Measurements from ENCODE around the gene LAPTM4A.

DNA sequence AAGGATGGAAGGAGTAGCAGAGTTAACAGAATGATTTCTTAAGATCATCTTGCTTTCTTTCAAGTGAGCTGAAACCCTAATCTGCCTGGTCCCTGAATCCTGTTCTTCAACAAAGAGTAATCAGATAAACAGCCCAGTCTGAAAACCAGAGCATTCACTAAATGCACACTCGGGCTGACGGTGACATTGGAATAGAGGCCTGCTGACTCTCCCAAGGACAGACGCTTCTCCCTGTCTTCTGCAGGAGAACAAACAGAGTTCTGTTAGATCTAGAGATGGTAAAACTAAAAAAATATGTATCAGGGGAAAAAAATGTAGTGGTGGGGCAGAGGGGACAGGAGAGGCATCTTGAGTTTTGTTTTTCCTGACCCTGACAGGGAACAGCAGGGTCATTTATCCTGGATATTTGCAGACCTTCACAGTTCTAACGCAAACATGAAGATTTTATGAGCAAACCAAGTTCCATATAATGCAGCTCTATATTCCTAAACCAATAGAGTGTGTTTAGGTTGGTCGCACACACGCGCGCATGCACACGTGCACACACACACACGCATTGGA is 46.3 kb downstream of the LAPTM4A start:
- TF ChIP-seq FOXM1 (IDR thresholded peaks at IDR 0.05; ENCODE audit: borderline replicate concordance, low read depth) (no peak), RAD21 (IDR thresholded peaks at IDR 0.05; ENCODE audit: low read depth) (no peak), EGR1 (IDR thresholded peaks at IDR 0.05) (no peak), TCF12 (IDR thresholded peaks at IDR 0.05; ENCODE audit: low read depth) (no peak), TAF1 (IDR thresholded peaks at IDR 0.05; ENCODE audit: low read depth) (no peak), CREB1 (IDR thresholded peaks at IDR 0.05; ENCODE audit: low read depth) (no peak), YY1 (IDR thresholded peaks at IDR 0.05; ENCODE audit: low read depth) (no peak)
- TF ChIP-seq, protein P1, sequence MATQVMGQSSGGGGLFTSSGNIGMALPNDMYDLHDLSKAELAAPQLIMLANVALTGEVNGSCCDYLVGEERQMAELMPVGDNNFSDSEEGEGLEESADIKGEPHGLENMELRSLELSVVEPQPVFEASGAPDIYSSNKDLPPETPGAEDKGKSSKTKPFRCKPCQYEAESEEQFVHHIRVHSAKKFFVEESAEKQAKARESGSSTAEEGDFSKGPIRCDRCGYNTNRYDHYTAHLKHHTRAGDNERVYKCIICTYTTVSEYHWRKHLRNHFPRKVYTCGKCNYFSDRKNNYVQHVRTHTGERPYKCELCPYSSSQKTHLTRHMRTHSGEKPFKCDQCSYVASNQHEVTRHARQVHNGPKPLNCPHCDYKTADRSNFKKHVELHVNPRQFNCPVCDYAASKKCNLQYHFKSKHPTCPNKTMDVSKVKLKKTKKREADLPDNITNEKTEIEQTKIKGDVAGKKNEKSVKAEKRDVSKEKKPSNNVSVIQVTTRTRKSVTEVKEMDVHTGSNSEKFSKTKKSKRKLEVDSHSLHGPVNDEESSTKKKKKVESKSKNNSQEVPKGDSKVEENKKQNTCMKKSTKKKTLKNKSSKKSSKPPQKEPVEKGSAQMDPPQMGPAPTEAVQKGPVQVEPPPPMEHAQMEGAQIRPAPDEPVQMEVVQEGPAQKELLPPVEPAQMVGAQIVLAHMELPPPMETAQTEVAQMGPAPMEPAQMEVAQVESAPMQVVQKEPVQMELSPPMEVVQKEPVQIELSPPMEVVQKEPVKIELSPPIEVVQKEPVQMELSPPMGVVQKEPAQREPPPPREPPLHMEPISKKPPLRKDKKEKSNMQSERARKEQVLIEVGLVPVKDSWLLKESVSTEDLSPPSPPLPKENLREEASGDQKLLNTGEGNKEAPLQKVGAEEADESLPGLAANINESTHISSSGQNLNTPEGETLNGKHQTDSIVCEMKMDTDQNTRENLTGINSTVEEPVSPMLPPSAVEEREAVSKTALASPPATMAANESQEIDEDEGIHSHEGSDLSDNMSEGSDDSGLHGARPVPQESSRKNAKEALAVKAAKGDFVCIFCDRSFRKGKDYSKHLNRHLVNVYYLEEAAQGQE (IDR thresholded peaks at IDR 0.05; ENCODE audit: low read depth), result no peak
- TF ChIP-seq, protein P2, sequence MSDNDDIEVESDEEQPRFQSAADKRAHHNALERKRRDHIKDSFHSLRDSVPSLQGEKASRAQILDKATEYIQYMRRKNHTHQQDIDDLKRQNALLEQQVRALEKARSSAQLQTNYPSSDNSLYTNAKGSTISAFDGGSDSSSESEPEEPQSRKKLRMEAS (IDR thresholded peaks at IDR 0.05), result no peak

Measured in Ishikawa (cell line).